Neural cell (in vitro differentiated cells): Measurements from ENCODE around the gene SMOC1. TPM values are rescaled to one million over a fixed set of nuclear protein-coding genes. Genes with fewer than 3 reads are reported as not detected.

Source experiments
- H2AFZ ChIP-seq: fragments of 200-600, 300-800 bp; sonication (generic), shearing (Covaris generic); 2 replicates; pipeline ENCODE4 v1.6.0; 2014; ENCODE audit warnings: low read depth, mild to moderate bottlenecking, antibody characterized with exemption, low read length, moderate library complexity
- H3F3A ChIP-seq: fragments of 200-600 bp; shearing (Covaris generic); 2 replicates; pipeline ENCODE4 v1.6.1; 2016; ENCODE audit warnings: mild to moderate bottlenecking, moderate library complexity, mixed read lengths, antibody characterized with exemption, low read length; ENCODE audit not compliant: insufficient read depth, poor library complexity, severe bottlenecking
- H3K27ac ChIP-seq: fragments of 200-600, 300-800 bp; sonication (generic), shearing (Covaris generic); 2 replicates; pipeline ENCODE4 v1.5.1; 2014; ENCODE audit warnings: mild to moderate bottlenecking, low read length, moderate library complexity
- H3K27me3 ChIP-seq: fragments of 300-800, 200-600 bp; sonication (generic), shearing (Covaris generic); 2 replicates; pipeline ENCODE4 v1.6.0; 2014; ENCODE audit warnings: mild to moderate bottlenecking, low read depth, low read length, moderate library complexity; ENCODE audit not compliant: insufficient read depth
- H3K36me3 ChIP-seq: fragments of 300-800, 200-600 bp; sonication (generic), shearing (Covaris generic); 2 replicates; pipeline ENCODE4 v1.5.1; 2014; ENCODE audit warnings: mild to moderate bottlenecking, antibody characterized with exemption, low read length, moderate library complexity; ENCODE audit not compliant: insufficient read depth
- H3K4me2 ChIP-seq: fragments of 300-800, 200-600 bp; sonication (generic), shearing (Covaris generic); 2 replicates; pipeline ENCODE4 v1.6.0; 2014; ENCODE audit warnings: mild to moderate bottlenecking, low read length
- H3K4me3 ChIP-seq: fragments of 300-800, 200-600 bp; sonication (generic), shearing (Covaris generic); 2 replicates; pipeline ENCODE4 v1.5.1; 2014; ENCODE audit warnings: mild to moderate bottlenecking, low read length, moderate library complexity
- H3K79me2 ChIP-seq: fragments of 200-600 bp; shearing (Covaris generic); replicated peaks from 2 replicates; pipeline ENCODE4 v1.6.0; 2014; ENCODE audit warnings: mild to moderate bottlenecking, low read length, moderate library complexity; ENCODE audit not compliant: insufficient read depth
- H3K9ac ChIP-seq: fragments of 300-800, 200-600 bp; sonication (generic), shearing (Covaris generic); 2 replicates; pipeline ENCODE4 v1.6.1; 2016; ENCODE audit warnings: mild to moderate bottlenecking, low read length, mixed read lengths
- H3K9me2 ChIP-seq: fragments of 200-600 bp; shearing (Covaris generic); 2 replicates; pipeline ENCODE4 v1.6.1; 2016; ENCODE audit warnings: mild to moderate bottlenecking, low read length, mixed read lengths; ENCODE audit not compliant: insufficient read depth
- H3K9me3 ChIP-seq: fragments of 200-600, 300-800 bp; sonication (generic), shearing (Covaris generic); 2 replicates; pipeline ENCODE4 v1.6.1; 2016; ENCODE audit warnings: mild to moderate bottlenecking, mixed run types, low read length, moderate library complexity, mixed read lengths
- H4K20me1 ChIP-seq: fragments of 200-600 bp; shearing (Covaris generic); 2 replicates; pipeline ENCODE4 v1.6.1; 2016; ENCODE audit warnings: mild to moderate bottlenecking, mixed run types; ENCODE audit not compliant: insufficient read depth
- EP300 ChIP-seq: fragments of 450-650 bp; conservative IDR thresholded peaks from 2 replicates; pipeline ENCODE4 v1.6.1; 2014; ENCODE audit warnings: antibody characterized with exemption, mild to moderate bottlenecking, moderate library complexity; ENCODE audit not compliant: poor library complexity, severe bottlenecking
- EZH2 ChIP-seq: fragments of 200-600, 300-800 bp; shearing (Covaris generic), sonication (generic); IDR thresholded peaks from 2 replicates; pipeline ENCODE4 v1.6.1; 2014; ENCODE audit warnings: antibody characterized with exemption, low read length, borderline replicate concordance, mild to moderate bottlenecking; ENCODE audit not compliant: insufficient read depth, poor library complexity, severe bottlenecking
- MXI1 ChIP-seq: fragments of 450-650 bp; conservative IDR thresholded peaks from 2 replicates; pipeline ENCODE4 v1.6.1; 2014; ENCODE audit warnings: antibody characterized with exemption, mild to moderate bottlenecking; ENCODE audit not compliant: poor library complexity, severe bottlenecking
- POLR2AphosphoS5 ChIP-seq: IDR thresholded peaks from 2 replicates; pipeline ENCODE4 v1.6.1; 2012
- RAD21 ChIP-seq: fragments of 450-650 bp; conservative IDR thresholded peaks from 2 replicates; pipeline ENCODE4 v1.6.1; 2014; ENCODE audit warnings: antibody characterized with exemption, mild to moderate bottlenecking, moderate library complexity
- SMC3 ChIP-seq: fragments of 450-650 bp; conservative IDR thresholded peaks from 2 replicates; pipeline ENCODE4 v1.6.1; 2014; ENCODE audit warnings: antibody characterized with exemption, mild to moderate bottlenecking, moderate library complexity; ENCODE audit not compliant: poor library complexity
- TAF1 ChIP-seq: IDR thresholded peaks from 2 replicates; pipeline ENCODE4 v1.6.1; 2012; ENCODE audit warnings: low read depth
- polyA plus RNA-seq: library from polyadenylated mRNA; depleted of rRNA; stranded (reverse); fragments of >200 nt; gene quantifications from 2 replicates; pipeline ENCODE4 v1.2.3, GENCODE V29; 2014
- TF ChIP-seq, protein P1 (sequence below): IDR thresholded peaks from 2 replicates; pipeline ENCODE4 v1.6.1; 2012; ENCODE audit warnings: borderline replicate concordance
- TF ChIP-seq, protein P2 (sequence below): fragments of 450-650 bp; IDR thresholded peaks from 2 replicates; pipeline ENCODE4 v1.5.1; 2014; ENCODE audit warnings: antibody characterized with exemption, mild to moderate bottlenecking, moderate library complexity; ENCODE audit not compliant: poor library complexity, severe bottlenecking

Gene SMOC1
- polyA plus RNA-seq, 1 donor from 2014 or later = 8.7 TPM

DNA sequence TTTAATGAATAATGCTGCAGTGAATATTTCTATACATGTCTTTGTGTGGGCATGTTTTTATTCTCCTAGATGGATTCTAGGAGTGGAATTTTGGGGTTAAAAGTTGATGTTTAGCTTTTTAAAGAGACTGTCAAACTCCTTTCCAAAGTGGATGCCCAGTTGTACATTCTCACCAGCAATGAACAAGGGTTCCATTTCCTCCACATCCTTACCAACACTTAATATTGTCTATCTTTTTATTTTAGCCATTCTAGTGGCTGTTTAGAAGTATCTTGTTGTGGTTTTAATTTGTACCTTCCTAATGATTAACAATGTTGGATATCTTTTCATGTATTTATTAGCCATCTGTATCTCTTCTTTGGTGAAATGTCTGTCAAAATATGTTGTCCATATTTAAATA is 109.8 kb downstream of the SMOC1 start:
- Histone ChIP-seq H3F3A (no peaks in the 10 kb centered on the region), H3K27ac (no peak overlapping the region), H2AFZ (no peak overlapping the region), H3K36me3 (no peaks in the 10 kb centered on the region), H3K9me2 (no peaks in the 10 kb centered on the region), H3K4me3 (no peak overlapping the region), H3K9me3 (no peaks in the 10 kb centered on the region), H3K79me2 (no peaks in the 10 kb centered on the region), H3K4me2 (no peak overlapping the region), H3K9ac (no peak overlapping the region), H4K20me1 (no peaks in the 10 kb centered on the region), H3K27me3 (no peaks in the 10 kb centered on the region)
- TF ChIP-seq RAD21 (no peak), TAF1 (no peak), EZH2 (no peak), EP300 (no peak), MXI1 (no peak), SMC3 (no peak), POLR2AphosphoS5 (no peak)
- TF ChIP-seq, protein P1, sequence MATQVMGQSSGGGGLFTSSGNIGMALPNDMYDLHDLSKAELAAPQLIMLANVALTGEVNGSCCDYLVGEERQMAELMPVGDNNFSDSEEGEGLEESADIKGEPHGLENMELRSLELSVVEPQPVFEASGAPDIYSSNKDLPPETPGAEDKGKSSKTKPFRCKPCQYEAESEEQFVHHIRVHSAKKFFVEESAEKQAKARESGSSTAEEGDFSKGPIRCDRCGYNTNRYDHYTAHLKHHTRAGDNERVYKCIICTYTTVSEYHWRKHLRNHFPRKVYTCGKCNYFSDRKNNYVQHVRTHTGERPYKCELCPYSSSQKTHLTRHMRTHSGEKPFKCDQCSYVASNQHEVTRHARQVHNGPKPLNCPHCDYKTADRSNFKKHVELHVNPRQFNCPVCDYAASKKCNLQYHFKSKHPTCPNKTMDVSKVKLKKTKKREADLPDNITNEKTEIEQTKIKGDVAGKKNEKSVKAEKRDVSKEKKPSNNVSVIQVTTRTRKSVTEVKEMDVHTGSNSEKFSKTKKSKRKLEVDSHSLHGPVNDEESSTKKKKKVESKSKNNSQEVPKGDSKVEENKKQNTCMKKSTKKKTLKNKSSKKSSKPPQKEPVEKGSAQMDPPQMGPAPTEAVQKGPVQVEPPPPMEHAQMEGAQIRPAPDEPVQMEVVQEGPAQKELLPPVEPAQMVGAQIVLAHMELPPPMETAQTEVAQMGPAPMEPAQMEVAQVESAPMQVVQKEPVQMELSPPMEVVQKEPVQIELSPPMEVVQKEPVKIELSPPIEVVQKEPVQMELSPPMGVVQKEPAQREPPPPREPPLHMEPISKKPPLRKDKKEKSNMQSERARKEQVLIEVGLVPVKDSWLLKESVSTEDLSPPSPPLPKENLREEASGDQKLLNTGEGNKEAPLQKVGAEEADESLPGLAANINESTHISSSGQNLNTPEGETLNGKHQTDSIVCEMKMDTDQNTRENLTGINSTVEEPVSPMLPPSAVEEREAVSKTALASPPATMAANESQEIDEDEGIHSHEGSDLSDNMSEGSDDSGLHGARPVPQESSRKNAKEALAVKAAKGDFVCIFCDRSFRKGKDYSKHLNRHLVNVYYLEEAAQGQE = no peak
- TF ChIP-seq, protein P2, sequence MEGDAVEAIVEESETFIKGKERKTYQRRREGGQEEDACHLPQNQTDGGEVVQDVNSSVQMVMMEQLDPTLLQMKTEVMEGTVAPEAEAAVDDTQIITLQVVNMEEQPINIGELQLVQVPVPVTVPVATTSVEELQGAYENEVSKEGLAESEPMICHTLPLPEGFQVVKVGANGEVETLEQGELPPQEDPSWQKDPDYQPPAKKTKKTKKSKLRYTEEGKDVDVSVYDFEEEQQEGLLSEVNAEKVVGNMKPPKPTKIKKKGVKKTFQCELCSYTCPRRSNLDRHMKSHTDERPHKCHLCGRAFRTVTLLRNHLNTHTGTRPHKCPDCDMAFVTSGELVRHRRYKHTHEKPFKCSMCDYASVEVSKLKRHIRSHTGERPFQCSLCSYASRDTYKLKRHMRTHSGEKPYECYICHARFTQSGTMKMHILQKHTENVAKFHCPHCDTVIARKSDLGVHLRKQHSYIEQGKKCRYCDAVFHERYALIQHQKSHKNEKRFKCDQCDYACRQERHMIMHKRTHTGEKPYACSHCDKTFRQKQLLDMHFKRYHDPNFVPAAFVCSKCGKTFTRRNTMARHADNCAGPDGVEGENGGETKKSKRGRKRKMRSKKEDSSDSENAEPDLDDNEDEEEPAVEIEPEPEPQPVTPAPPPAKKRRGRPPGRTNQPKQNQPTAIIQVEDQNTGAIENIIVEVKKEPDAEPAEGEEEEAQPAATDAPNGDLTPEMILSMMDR = no peak

DNA sequence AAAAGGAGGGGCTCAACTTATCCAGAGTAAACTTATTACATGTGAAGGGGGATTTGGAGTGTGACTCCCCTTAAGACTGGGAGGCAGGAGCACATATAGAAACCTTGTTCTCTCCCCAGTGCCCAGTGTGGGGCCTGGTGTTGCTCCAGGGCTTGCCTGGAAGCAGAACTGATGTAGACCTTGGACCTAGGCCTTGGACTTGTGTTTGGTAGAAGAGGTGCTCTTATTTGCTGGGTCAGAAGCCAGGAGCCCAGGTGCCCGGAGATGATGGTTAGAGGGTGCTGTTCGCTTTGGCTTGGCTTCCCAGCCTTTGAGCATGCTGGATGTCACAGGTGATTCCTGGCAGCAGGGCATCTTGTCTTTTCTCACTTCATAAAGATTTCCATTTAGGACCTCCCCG is 110.4 kb downstream of the SMOC1 start:
- no peak overlapping the region for H3K9ac ChIP-seq
- H3K27me3 ChIP-seq = no peaks in the 10 kb centered on the region

More for the DNA sequence above, 110.4 kb downstream of the SMOC1 start:
- Histone ChIP-seq H4K20me1 (no peaks in the 10 kb centered on the region), H3K9me2 (no peaks in the 10 kb centered on the region), H2AFZ (no peak overlapping the region), H3K9me3 (no peaks in the 10 kb centered on the region), H3K4me3 (no peak overlapping the region), H3K79me2 (no peaks in the 10 kb centered on the region), H3K27ac (no peak overlapping the region), H3K36me3 (no peaks in the 10 kb centered on the region), H3K4me2 (no peak overlapping the region), H3F3A (no peaks in the 10 kb centered on the region)
- TF ChIP-seq TAF1 (no peak), SMC3 (no peak), EZH2 (no peak), RAD21 (no peak), MXI1 (no peak), EP300 (no peak), POLR2AphosphoS5 (no peak)
- TF ChIP-seq, protein P1 = no peak
- TF ChIP-seq, protein P2 = no peak
